GM21619 (cell line): Measurements from ENCODE around the gene DRD2.

Experiments used
- ATAC-seq: cut with Tn5 transposase; IDR thresholded peaks from one replicate; pipeline ENCODE4 v1.9.1; 2021; ENCODE audit not compliant: unreplicated experiment

DRD2 gene

DNA sequence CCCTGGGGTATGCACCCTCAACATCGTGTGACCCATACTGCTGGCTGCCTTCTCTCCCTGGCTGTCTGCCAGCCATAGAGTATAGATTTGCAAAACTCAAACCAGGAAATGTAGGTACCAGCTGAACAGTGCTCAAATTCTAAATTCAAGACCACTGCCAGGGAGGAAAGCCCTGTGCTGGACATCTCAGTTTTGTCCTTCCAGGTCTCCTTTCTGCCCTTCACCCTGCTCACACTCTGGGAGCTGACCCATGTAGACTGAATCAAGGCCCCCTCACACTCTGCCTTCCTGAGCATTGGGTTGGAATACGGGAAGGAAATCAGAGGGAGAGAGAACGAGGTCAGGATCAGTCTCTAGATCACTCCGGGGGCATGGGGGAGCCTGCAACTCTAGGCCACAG is 12.4 kb upstream of the DRD2 start:
- ATAC-seq = no peak

DNA sequence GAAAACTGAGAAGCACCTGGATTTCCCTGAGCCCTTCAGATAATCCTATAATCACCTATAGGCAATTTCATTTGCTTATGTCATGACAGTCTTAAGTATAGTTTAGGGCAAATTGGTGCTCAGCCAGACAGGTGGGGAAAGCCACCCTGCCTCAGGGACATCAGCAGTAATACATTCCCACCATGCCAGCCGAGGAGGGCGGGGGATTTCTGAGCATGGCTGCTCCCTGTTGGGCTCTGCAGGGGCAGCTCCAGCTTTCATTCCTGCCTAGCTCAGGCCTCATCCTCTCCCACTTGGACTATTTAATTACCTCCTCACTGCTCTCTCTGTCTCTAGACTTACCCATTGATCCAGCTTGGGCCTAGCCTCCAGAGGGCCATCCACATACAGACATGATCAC is 9.0 kb upstream of the DRD2 start:
- no peak for ATAC-seq

DNA sequence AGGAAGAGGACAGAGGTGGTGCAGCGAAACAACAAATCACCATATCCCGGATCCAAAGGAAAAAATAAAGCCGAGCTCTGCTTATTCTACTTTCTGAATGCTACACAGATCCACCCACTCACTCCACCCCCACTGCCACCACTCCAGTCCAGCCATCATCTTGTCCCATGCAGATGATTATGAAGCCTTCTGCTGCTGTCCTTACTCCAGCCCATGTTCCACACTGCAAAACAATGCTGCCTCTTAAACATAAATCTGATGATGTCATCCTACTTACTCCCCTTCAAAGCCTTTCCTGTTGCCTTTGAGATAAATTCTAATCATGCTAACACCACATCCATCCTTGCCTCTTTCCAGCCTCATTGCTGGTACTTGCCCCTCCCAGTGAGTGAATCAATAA is 6.5 kb upstream of the DRD2 start:
- ATAC-seq = no peak

DNA sequence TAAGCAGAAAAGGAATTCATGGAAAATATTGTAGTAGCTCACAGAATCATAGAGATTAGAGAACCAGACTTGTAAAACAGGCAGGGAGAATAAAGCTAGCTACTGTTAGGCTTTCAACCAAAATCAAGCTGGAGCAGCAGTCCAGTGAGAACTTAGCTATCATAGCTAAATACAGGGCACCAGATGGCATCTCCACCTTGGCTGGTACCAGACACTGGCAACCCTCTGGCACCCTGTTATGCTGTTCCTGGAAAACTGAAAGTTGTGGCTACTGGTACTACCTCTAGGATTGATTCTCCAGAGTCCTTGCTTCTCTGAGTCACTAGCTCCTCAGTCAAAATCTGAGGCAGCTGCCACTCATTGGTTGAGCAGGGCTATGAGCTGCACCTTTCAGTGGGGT is 6.0 kb upstream of the DRD2 start:
- ATAC-seq = no peak

DNA sequence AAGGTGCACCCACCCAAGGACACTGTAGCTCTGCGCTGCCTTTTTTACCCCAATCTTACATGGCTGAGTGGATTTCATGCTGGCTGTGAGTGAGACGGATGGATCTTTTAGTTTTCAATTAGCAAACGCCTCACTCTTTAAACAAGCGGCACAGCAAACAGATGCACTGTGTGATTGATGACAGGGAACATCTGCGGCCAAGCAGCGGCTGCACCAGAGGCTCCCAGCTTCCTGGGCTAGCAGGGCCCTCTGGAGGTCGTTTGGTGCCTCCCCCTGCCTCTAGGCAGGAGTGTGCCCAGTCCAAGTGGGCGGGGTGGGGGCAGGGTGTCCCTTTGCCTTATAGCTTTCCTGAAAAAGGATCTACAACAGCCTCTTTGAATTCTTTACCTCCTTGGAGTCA is 2.1 kb upstream of the DRD2 start:
- ATAC-seq = no peak

DNA sequence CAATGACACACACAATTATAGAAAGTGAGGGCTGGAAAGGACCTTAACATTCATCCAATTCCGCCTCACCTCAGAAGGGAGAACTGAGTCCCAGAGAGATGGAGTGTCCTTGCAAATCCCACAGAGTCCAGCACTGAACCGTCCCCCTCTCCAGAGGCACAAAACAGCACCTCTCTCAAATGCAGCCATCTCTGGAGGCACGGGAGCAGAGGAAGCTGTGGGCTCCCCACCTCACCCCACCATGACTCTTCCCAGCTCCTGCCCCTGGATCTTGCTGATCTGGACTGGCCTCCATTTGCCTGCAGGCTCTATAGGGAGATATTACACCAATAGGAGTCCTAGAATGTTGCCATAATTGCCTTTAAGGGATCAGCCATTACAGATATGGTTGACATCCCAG is 1.4 kb upstream of the DRD2 start:
- no peak for ATAC-seq

DNA sequence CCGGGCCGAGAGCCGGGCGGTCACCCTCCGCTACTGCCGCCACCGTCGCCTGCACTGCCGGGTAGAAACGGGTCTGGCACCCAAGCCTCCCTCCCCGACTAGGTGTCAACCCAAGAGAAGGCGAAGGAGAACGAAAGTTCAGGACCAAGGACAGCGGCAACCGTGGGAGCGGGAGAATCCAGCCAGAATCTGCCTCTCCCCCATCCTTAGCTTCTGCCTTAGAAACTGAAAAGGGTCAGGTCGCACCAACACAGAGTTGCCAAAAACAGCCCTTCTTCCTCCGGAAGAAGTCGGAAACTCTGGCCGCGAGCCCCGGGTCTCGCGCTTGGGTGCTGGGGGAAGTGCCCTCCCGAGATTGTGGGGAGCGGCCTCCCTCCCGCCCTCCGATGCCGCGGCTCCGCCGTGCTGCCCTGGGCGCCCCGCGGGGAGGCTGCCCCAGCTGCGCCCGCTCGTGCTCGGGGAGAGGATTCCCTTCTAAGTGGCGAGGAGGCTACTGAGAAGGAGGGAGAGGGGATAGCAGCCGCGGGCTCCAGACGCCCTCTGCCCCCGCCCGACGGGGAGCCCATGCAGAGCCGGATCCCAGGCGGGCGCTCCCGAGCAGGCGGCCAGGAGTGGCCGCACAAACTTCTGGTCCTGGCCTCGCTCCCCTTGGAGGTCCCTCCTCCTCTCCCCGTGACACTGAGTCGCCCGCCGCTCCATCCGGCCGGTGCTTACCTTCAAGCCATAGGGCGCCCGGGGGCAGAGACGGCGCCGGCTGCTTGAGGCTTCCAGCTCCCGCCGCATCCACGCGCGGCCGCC is 637 bp downstream of the DRD2 start:
- no peak for ATAC-seq

DNA sequence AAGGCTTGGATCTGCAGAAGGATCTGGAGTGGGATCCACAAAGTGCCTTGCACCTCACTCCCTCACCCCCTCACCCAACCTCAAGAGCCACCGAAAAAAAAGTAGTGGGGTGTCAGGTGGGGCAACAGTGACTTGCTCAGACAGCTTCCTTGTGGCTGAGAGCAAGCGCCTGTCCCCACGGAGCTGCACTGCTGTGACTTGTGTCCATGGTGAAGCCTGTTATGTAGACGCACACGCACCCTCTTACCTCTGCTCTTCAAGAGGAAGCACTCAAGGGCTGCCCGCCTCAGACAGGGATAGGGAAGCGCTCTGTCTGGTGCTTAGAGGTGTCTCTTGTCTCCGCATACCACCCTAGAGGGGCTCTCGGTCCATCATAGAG is 1.2 kb downstream of the DRD2 start:
- ATAC-seq = no peak

DNA sequence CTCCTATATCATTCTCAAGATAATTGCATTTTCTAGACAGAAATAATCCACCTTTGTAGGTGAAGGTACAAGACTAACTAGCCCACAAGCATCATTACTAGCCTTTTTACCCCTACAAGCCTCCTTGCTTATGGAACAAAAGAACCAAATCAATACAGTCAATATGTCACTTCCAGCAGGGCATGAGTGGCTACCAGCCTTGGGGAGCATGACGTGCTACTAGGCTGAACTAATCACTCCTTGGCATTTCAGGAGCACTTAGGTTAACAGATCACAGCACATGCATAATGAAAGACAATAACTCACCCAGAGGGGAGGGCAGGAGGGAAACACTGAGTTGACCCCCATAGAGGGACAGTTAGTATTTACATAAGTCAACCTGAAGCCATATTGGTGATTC is 2.7 kb downstream of the DRD2 start:
- ATAC-seq = no peak

DNA sequence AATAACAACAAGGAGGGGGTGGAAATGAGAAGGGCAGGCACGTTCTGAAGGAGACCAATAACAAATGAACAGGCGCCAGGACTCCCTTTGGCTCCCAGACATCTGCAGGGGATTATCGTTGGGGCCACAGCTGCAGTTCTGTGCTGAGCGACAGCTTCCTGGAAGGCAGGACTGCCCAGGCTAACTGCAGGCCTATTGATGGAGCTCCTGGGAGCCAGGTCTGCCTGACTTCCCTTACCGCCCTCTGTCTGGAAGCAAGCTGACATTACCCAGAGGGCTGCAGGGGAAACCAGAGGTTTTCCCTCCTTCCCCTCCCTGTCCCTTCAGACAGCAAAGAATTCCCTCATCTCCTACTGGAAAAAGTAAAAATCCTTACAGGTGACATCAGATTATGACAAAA is 5.0 kb downstream of the DRD2 start:
- ATAC-seq = no peak

DNA sequence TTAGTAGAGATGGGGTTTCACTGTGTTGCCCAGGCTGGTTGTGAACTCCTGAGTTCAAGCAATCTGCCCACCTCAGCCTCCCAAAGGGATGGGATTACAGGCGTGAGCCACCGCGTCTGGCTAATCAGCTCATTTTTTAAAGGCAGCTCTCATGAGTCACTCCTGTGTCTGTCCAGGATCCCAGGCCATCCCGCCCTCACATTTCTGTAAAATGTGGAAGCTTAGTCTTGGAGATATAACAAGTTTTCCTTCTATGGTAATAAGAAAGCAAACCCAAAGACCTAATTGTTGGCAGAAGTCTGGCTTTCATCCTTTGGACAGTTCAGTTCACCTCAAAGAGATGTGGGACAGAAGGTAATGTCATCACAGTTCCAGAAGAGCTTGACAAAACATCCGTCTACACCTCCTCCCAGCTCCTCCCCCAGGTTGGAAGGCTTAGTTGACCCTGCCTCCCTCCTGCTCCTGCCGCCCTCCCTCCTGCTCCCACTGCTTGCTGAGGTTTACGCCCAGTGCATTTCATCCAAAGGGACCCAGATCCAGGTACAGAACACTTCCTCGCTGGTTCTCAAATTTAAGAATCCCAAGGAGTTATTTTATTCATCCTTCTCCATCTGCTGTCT is 6.4 kb downstream of the DRD2 start:
- no peak for ATAC-seq

DNA sequence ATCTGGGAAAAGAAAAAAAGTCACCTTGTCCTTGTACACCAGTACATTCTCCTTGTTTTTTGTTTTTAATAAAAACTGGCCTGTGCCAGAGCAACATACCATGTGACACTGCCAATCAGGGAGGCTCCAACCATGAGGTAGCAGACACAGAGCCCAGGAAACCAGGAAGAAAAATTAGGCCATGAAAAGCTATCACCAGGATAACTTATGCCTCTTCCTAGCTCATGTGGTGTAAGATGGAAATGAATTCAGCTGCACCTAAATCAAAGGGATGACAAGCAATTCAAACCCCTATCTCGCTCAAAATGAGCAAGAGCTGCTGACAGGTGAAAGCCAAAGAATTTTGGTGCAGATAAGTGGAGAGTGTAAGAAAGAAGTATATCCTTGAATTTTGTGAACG is 7.7 kb downstream of the DRD2 start:
- no peak for ATAC-seq

DNA sequence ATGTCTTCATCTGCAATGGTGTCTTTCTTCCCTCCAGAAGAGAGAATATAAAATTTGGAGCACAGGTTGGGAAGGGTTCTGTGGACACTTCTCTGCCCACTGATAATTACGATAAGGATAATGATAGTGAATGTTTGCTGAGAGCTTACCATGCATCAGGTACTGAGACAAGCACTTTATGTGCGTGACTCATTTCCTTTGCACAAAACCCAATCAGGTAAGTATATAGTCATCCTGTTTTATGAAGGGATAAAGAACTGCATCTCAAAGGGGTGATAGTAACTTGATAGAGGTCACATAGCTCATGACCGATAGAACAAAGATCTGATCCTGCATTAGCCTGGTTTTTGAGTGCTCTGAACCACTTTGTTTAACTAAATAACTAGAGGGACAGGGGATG is 9.4 kb downstream of the DRD2 start:
- no peak for ATAC-seq

DNA sequence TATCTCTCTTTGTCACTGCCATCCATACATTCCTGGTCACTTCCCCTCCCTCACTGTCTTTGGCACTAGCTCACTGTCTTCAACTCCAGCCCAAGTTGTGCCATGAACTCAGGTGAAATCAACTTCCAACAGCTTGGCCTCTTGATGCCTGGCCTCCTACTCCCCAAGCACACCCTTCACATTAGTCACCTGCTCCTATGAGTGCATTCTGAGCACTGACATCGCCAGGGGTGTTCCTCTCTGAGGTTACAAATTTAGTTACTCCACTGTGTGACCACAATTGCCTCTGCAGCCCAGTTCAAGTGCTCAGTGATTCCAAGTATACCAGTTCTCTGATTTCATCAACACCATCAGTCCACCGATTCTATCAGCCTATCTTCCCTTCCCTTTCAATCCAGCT is 10.8 kb downstream of the DRD2 start:
- ATAC-seq = no peak

DNA sequence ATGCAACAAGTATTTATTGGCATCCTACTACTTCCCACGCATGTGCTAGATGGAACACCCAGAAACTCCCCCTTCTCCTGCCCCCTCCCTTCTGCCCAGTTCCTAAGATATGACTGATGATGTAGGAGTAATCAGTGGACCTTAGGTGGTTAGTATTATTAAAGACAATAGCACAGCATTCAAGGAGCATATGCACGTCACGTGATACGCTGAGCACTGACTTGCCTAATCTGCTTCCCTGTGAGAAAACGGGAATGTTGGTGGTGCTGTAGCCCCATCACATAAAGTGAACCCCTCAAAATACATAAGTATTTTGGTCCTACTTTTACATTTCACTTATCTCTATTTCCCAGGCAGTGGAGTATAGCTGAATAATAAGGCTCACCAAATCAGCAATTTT is 12.4 kb downstream of the DRD2 start:
- no peak for ATAC-seq

DNA sequence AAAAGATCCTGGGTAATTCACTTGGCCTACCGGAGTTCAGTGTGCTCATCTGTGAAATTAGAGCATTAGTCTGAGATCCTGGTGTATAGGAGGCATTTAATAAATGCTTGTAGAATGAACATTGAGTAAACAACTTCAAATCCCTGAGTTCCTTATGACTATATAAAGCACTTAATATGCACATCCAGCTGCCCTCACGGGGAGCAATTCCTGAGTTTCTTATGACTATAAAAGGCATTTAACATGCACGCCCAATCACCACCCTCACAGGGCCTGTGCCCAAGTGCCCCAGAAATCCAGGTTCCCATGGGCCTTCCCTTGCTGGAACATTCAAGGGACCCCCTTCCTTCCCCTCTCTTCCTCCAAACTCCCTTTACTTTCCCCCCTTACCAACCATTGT is 13.6 kb downstream of the DRD2 start:
- no peak for ATAC-seq

DNA sequence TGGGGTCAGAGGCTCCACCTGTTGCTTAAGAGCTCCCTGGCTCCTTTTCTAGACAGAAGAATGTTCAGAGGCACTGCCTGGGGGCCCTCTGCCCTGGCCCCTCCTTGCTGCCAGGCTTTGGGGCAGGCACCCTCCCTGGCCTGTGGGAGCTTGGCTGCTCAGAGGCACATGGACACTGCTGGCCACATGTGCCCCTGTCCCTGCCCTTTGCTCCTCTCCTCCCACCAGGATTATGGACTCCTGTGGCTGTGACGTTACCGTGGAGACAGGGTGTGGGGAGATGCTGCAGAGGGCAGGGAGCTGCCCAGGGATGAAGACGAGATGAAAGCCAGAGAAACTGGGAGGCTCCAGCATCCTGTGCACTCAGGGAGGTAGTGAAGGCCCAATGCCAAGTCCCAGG is 14.7 kb downstream of the DRD2 start:
- ATAC-seq = no peak

DNA sequence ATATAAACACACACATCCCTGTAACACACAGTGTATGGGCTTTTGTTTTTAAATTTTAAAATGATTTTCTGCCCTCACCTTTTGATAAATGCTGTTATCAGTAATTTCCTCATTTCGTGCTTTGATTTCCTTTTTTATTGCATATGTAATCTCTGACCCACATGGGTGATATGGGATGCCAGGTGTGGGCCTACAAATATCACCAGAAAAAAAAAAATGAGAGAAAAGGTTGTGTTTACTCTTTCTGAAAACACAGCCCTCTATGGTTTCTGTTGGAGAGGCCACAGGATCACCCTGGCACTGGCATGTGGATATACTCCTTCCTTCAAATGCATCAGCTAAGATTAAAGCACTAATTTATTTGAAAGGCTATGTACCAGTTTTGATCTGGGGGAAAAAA is 17.0 kb downstream of the DRD2 start:
- ATAC-seq = no peak

DNA sequence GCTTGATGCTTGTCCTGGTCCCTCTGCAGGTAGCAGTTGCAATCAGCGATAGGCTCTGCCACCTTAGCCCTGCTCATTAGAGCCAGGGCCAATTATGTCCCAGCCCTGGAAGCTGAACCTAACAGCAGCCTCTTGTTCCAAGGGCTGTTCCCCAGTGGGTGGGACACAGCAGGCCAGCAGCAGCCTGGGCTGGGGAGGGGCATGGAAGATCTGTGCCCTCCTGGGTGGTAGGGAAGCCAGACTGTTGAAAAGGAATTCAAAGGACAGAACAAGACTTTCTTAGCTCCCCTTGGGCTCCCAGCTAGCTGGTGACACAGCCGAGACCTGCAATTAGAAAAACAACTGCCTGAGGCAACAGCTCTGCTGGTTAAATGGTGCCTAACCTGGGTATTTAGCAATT is 17.4 kb downstream of the DRD2 start:
- ATAC-seq = no peak

DNA sequence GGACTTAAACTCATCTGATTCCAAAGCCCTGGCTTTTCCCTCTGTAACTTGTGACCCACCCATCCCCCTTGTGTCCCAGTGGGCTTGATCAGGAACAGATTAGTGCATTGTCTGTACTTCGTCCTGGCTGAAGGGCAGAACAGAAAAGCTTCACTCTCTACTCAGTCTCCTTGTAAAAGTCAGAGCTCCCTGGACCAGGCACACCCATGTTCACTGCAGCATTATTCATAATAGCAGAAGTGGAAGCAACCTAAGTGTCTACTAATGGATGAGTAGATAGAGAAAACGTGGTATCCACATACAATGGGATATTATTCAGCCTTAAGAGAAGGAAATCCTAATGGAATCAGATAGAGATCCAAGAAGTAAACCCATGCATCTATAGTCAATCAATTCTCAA is 20.7 kb downstream of the DRD2 start:
- no peak for ATAC-seq

DNA sequence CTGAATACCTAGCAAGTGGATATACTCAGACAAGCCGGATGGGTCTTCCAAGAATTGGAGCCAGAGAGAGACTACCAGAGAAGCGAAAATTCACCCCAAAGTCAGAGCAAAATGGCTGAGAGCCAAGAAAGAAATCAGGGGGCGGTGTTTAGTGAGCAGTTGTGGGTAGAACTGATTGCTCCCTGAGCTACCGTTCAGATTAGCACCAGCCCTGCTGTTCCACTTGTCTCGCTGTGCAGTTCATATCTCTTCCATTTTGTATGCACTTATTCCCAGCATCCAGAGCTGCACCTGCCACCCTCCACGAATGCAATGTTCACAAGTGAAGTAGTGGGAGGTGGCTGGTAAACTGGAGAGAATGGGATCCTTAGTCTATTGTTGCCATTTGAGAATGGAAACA is 25.5 kb downstream of the DRD2 start:
- no peak for ATAC-seq

DNA sequence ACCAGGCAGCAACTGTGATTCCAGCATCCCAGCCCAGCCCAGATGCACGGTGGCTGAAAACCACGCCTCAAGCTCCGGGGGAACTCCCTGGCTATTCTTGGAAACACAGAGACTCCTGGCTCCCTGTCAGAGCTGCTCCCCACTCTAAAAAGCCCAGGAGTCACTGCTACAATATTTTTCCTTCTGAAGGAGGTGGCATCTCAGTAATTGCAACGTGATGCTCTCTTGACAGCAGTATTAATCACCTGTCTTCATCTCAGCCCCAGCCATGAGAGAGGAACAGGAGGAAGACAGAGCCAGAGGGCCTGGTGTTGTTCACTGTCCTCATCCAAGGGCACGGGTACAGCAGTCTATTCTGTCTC is 26.9 kb downstream of the DRD2 start:
- ATAC-seq = no peak

DNA sequence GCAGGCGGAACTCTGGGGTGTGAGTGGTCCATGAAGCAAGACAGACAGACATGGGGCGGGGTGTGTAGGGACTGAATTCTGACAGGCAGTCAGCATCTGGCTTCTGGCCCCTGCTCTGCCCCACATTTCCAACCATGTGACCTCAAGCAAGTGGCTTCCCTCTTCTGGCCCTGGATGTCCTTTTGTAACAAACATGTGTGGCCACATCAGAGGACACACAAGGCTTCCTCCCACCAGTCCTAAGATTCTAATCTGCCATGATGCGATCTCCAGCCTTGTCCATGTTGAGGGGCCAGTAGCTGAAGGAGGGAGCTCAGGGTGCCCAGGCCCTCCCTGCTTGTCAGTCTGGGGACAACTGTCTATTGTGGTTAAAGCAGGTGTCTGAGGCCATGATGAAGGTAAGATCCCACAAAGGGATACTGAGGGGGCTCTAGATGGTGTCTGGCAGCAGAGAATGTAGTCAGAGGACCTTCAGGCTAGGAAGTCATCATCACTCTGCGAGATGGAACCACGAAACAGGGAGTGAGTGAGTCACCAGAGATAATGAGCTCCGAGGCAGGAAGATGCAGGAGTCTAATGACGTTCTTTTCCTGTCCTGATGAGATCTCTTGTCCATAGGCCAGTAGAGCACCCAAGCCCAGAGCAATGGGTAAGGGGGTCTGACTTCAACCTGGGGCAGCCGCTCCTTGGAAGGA is 27.4 kb downstream of the DRD2 start:
- ATAC-seq = no peak
